ENCODE measurements around the gene BMX.

Gene BMX

DNA sequence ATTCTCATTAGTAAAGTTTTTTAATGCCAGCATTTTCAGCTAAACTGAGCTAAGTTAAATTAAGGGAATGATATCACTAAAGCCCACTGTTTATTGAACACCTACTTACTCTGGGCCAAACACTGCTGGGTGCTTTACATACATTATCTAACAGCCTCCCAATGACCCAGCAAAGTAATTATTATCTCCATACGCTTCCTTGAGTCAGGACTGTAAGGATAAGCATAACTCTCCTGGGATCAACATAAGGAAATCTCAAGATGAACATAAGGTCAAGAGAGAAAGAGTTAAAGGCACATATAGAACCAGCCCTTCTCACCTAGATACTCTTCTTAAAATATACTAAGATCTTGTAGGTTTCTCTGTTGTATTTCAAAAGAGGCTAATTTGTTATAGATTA lies 13.7 kb downstream of the BMX start:
- in situ Hi-C loops (cut with HindIII; ENCODE audit: low pct_unique_long_range_greater_than_20kb, low sequenced_read_pairs): no loop called here
- TF ChIP-seq JUND (IDR thresholded peaks at IDR 0.05; ENCODE audit: low read depth): no peak
- no peak for DNase-seq (ENCODE audit: low read depth in 1 of 2, low spot score in 1 of 2)

DNA sequence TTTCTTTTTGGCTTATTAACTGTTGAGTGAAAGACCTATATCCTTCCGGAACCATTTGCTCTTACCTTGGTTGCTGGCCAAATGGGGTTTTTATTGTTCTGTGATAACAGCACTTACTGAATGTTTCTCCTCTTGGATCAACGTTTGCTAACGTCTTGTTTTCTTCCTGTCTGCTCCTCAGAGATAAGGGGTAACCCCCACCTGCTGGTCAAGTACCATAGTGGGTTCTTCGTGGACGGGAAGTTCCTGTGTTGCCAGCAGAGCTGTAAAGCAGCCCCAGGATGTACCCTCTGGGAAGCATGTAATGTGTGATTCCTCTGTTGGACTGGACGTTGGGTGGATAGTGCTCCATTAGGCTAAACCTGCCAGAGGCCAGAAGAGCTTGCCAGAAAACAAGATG lies 15.3 kb downstream of the BMX start:
- DNase-seq (ENCODE audit: low read depth in 1 of 2, low spot score in 1 of 2): no peak
- in situ Hi-C loops (cut with HindIII; ENCODE audit: low pct_unique_long_range_greater_than_20kb, low sequenced_read_pairs): no loop called here
- no peak for TF ChIP-seq JUND (IDR thresholded peaks at IDR 0.05; ENCODE audit: low read depth)

DNA sequence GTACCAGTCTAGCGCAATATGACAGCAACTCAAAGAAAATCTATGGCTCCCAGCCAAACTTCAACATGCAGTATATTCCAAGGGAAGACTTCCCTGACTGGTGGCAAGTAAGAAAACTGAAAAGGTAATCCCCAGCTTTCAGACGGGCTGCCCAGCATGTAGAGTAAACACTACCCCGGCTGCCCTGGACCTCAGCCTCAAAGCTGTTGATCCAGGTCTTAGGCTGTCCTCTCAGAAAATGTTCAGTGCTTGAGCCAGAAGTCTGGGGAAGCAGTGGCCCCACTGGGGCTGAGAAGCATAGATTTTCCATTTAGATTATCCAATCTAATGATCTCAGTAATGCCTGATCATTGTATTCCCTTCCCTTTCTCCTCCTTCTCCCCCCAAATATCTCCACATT lies 21.9 kb downstream of the BMX start:
- DNase-seq (ENCODE audit: low read depth in 1 of 2, low spot score in 1 of 2): no peak
- no peak for TF ChIP-seq JUND (IDR thresholded peaks at IDR 0.05; ENCODE audit: low read depth)
- in situ Hi-C loops (cut with HindIII; ENCODE audit: low pct_unique_long_range_greater_than_20kb, low sequenced_read_pairs): no loop called here

DNA sequence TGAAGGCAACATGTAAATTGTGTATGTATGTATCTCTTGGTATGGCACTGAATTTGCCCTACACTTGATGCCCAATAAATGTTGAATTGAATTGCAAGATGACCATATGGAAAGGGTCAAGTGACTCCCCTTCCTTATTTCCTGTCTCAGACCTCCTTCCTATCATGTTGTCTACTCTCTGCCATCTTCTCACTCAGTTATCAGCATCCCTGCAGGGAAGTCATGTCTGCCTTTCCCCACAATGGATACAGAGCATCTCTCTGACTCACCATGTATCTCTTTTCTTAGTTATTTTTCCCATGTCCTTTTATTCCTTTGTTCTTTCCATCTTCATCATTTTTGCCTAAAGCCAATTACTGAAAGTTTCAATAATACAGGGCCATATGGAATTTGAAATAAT lies 22.5 kb downstream of the BMX start:
- in situ Hi-C loops (cut with HindIII; ENCODE audit: low pct_unique_long_range_greater_than_20kb, low sequenced_read_pairs): no loop called here
- DNase-seq (ENCODE audit: low read depth in 1 of 2, low spot score in 1 of 2): no peak
- TF ChIP-seq JUND (IDR thresholded peaks at IDR 0.05; ENCODE audit: low read depth): no peak

DNA sequence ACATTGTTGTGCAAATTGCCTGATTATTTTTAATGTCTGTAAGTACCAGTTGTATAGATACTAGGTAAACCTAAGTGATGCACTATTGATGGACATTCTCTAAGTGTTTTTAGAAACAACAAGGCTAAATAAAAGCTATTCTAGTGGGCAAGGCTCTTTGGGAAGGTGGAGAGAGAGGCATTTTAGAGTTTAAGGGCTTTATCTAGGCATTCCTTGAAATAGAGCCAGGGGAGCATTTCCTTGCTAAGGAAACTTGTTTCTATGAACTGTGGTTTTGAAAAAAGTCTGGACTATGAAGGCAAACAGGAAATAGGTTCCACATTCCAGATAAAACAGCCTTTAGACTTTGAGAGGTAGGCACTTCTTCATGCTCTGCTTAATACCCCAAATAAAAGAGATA lies 23.8 kb downstream of the BMX start:
- in situ Hi-C loops (cut with HindIII; ENCODE audit: low pct_unique_long_range_greater_than_20kb, low sequenced_read_pairs): no loop called here
- no peak for TF ChIP-seq JUND (IDR thresholded peaks at IDR 0.05; ENCODE audit: low read depth)
- no peak for DNase-seq (ENCODE audit: low read depth in 1 of 2, low spot score in 1 of 2)

DNA sequence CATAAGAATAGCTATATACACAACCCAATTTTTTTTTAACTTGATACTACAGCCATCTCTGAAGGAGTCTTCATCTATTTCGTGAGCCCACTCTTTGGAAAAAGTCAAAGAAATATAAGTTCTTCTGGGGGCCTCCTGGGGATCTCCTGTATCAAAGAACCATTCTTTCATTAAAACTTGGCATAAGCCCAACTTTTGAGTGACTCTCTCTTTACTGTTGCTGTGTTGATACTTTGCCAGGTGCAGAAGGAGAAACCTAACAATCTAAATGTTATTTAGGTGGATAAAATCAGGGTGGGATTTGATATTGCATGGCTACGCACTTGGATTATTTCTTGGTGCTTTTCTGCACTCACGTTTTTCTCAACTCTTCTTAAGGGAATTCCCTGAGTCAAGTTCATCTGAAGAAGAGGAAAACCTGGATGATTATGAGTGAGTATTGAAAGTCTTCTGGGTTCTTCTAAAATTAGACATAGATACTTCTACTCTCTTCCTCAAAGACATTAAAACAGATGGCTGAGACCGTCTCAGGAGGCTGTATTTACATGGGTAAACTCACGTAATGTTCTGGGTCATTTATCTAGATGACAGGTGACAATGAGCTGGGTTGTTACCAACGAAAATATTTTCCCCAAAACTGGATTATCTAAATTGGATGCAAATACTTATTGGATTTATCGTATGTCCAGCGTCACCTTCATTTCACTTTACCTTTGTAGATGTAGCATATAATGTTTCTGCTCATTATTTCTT lies 25.2 kb downstream of the BMX start:
- TF ChIP-seq JUND (IDR thresholded peaks at IDR 0.05; ENCODE audit: low read depth): no peak
- in situ Hi-C loops (cut with HindIII; ENCODE audit: low pct_unique_long_range_greater_than_20kb, low sequenced_read_pairs): no loop called here
- DNase-seq (ENCODE audit: low read depth in 1 of 2, low spot score in 1 of 2): no peak

DNA sequence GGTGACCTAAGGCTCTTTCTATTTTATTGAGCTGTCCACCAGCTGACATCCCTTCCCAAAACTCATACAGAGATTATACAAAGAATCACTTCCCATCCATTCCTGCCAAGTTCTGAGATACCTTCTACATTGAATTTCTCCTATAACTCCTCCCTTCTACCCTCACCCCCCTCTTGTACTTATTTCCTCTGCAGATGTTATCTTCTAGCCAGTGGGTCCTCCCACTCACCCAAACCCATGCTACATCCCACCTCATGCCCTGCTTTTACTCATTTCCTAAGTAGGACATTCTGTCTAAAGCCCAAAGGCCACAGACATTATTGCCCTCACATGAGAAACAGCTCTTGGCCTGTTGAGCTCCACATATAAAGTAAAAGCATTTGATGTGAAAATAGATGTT lies 28.6 kb downstream of the BMX start:
- in situ Hi-C loops (cut with HindIII; ENCODE audit: low pct_unique_long_range_greater_than_20kb, low sequenced_read_pairs): no loop called here
- DNase-seq (ENCODE audit: low read depth in 1 of 2, low spot score in 1 of 2): no peak
- TF ChIP-seq JUND (IDR thresholded peaks at IDR 0.05; ENCODE audit: low read depth): no peak

DNA sequence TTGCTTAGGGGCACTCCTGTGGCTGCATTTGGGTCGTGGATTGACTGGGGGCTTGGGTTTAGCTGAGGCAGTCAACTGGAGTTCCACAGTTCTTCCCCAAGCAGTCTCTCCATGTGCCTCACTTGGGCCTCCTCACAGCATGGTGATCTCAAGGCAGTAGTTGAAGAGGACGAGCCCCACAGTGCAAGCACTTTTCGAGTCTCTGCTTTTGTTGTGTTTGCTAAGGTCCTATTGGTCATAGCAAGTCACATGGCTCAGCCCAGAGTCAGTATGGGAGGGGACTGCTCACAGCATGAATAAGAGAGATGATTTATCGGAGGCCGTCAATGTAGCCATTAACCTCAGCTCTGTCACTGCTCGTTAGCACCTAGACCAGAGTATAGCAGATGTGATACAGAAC lies 29.7 kb downstream of the BMX start:
- no peak for DNase-seq (ENCODE audit: low read depth in 1 of 2, low spot score in 1 of 2)
- TF ChIP-seq JUND (IDR thresholded peaks at IDR 0.05; ENCODE audit: low read depth): no peak
- in situ Hi-C loops (cut with HindIII; ENCODE audit: low pct_unique_long_range_greater_than_20kb, low sequenced_read_pairs): no loop called here

DNA sequence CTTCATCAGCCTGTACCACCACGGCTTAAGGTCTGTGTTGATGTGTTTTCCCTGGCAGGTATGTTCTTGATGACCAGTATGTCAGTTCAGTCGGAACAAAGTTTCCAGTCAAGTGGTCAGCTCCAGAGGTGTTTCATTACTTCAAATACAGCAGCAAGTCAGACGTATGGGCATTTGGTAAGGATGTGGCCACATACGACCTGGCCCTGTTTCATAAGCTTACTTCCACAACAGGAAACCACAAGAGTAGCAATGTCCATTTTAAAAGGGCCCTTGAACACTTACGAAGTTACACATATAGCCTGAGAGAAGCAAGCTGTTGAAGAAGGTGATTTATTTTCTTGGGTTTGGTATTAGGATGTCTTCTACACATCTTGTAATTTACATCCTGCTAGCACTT lies 46.1 kb downstream of the BMX start:
- in situ Hi-C loops (cut with HindIII; ENCODE audit: low pct_unique_long_range_greater_than_20kb, low sequenced_read_pairs): no loop called here
- TF ChIP-seq JUND (IDR thresholded peaks at IDR 0.05; ENCODE audit: low read depth): no peak
- DNase-seq (ENCODE audit: low read depth in 1 of 2, low spot score in 1 of 2): no peak

DNA sequence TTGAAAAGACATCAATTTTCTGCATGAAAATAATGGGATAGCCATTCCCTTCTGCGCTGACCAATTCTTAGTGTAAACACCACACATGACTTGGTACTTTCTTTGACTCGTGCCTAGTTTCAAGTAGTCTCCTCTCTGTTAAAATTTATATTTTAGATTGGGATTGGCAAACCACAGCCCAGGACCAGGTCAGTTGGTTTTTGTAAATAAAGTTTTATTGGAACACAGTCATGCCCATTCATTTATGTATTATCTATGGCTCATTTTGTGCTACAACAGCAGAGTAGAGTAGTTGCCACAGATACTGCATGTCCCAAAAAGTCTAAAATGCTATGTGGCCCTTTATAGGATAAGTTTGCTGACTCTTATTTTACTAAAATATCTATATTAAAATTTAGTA lies 46.7 kb downstream of the BMX start:
- no peak for DNase-seq (ENCODE audit: low read depth in 1 of 2, low spot score in 1 of 2)
- TF ChIP-seq JUND (IDR thresholded peaks at IDR 0.05; ENCODE audit: low read depth): no peak
- in situ Hi-C loops (cut with HindIII; ENCODE audit: low pct_unique_long_range_greater_than_20kb, low sequenced_read_pairs): no loop called here

DNA sequence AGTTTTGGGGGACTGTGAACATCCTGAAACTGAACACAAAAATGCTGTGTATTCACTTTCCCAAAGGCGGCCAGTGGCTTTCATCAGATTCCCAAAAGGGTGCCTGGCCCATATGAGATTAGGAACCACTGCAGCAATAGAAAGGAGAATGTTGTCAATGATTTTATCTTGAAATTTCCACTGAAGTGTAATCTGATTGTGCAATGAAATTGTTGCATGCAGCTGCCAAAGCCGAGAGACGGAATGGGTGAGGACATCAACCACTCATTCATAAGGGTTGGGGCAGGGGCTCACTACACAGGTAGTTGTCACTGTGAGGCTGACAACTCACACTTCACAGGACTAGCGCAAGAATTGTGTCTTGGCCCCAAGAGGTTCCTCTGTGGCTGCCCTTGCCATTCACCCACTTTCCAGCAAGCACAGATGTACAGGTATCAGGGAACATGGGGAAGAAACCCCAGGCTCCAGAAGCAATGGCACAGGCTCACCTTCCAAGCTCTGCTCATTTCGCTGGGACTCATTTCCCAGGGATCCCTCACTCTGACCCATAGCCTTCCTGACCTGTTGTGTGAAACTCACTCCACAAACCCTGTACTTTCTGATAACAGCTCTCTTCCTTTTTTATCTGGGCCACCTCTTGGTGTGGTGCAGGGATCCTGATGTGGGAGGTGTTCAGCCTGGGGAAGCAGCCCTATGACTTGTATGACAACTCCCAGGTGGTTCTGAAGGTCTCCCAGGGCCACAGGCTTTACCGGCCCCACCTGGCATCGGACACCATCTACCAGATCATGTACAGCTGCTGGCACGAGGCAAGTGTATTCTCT lies 48.8 kb downstream of the BMX start:
- DNase-seq (ENCODE audit: low read depth in 1 of 2, low spot score in 1 of 2): no peak
- TF ChIP-seq JUND (IDR thresholded peaks at IDR 0.05; ENCODE audit: low read depth): no peak
- in situ Hi-C loops (cut with HindIII; ENCODE audit: low pct_unique_long_range_greater_than_20kb, low sequenced_read_pairs): no loop called here

DNA sequence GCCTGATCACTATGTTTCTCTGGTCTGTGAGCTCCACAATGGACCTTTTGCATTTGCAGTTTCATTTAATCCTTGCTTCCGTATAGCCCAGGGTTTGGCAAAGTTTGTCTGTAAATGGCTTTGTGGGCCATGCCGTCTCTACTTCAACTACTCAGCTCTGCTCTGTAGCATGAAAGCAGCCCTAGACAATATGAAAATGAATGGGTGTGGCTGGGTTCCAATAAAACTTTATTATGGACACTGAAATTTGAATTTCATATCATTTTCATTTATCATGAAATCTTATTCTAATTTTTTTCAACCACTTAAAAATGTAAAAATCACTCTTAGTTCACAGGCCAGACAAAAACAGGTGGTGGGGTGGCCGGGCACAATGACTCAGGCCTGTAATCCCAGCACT lies 58.6 kb downstream of the BMX start:
- TF ChIP-seq JUND (IDR thresholded peaks at IDR 0.05; ENCODE audit: low read depth): no peak
- in situ Hi-C loops (cut with HindIII; ENCODE audit: low pct_unique_long_range_greater_than_20kb, low sequenced_read_pairs): no loop called here
- DNase-seq (ENCODE audit: low read depth in 1 of 2, low spot score in 1 of 2): no peak

DNA sequence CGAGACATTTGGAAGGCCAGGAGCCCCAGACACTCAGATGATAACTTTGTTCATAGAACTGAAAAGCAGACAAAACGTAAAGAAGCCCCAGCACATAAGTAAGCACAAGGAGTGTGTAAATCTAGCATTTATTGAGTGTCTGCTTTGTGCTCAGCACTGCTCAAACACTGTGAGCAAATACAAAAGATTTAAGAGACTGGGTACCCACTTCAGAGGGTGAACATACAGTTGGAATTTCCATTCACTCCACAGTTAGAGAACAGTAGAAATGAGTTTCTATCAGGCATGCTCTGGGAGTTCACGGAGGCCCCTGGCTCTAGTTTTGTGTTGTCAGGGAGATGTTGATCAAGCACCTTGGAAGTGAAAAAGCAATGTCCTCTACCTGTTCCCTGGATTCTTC lies 60.3 kb downstream of the BMX start:
- DNase-seq (ENCODE audit: low read depth in 1 of 2, low spot score in 1 of 2): no peak
- in situ Hi-C loops (cut with HindIII; ENCODE audit: low pct_unique_long_range_greater_than_20kb, low sequenced_read_pairs): no loop called here
- TF ChIP-seq JUND (IDR thresholded peaks at IDR 0.05; ENCODE audit: low read depth): no peak

All from T47D (cell line).